Measurements from ENCODE around the gene DHRSX.

- TF ChIP-seq POLR2A (IDR thresholded peaks at IDR 0.05) (no peak), CTCF (IDR thresholded peaks at IDR 0.05) (no peak)
Observed at GRCh38 chrX:2410279-2411020, 90.3 kb downstream of the DHRSX start.
